Breast epithelium (tissue), 4 donors: ENCODE measurements around the gene WFIKKN1. TPM values are rescaled to one million over a fixed set of nuclear protein-coding genes. Genes with fewer than 3 reads are reported as not detected.
A peak's percentile ranks its signal among the peaks of the same experiment; 100 is the strongest.

Experiments used
- DNase-seq, 2 donors: peaks; one replicate each; pipeline ENCODE4 v3.0.0-alpha.2; 2019; ENCODE audit warnings: low spot score in 2 of 2
- H3K27ac ChIP-seq, 2 donors: fragments of 200-600 bp; sonication (generic) in 1 of 2; one replicate each; pipeline ENCODE4 v1.5.1; 2016 to 2019; ENCODE audit warnings: mild to moderate bottlenecking in 1 of 2
- H3K27me3 ChIP-seq, 2 donors: fragments of 200-600 bp; sonication (generic) in 1 of 2; one replicate each; pipeline versions ENCODE4 v1.5.1 to v1.6.0; 2017 to 2019; ENCODE audit warnings: control low read depth in 1 of 2, mild to moderate bottlenecking in 1 of 2
- H3K36me3 ChIP-seq: fragments of 200-600 bp; one replicate; pipeline ENCODE4 v1.5.1; 2019
- H3K4me1 ChIP-seq, 2 donors: fragments of 200-600 bp; sonication (generic); one replicate each; pipeline ENCODE4 v1.5.1; 2016 to 2019; ENCODE audit warnings: control low read depth in 1 of 2
- H3K4me3 ChIP-seq, 3 donors: fragments of 200-600 bp; sonication (generic); 1 replicate in 2 of 3; 2 replicates in 1 of 3; pipeline ENCODE4 v1.5.1; 2016 to 2019; ENCODE audit warnings: mild to moderate bottlenecking in 3 of 3, moderate library complexity in 2 of 3
- H3K9me3 ChIP-seq, 2 donors: fragments of 200-600 bp; sonication (generic) in 1 of 2; one replicate each; pipeline ENCODE4 v1.5.1; 2016 to 2019; ENCODE audit warnings: control low read depth in 1 of 2
- CTCF ChIP-seq, 3 donors: fragments of 450-650 bp; IDR thresholded peaks; one replicate each; pipeline ENCODE4 v1.5.1; 2016 to 2017; ENCODE audit warnings: antibody characterized with exemption in 3 of 3, mild to moderate bottlenecking in 3 of 3, moderate library complexity in 3 of 3
- POLR2A ChIP-seq: fragments of 450-650 bp; IDR thresholded peaks from one replicate; pipeline ENCODE4 v1.6.1; 2016; ENCODE audit warnings: antibody characterized with exemption, mild to moderate bottlenecking, moderate library complexity
- POLR2AphosphoS5 ChIP-seq, 3 donors: sonication (generic); formaldehyde crosslinking; IDR thresholded peaks; one replicate each; pipeline ENCODE4 v1.6.1; 2017; ENCODE audit warnings: antibody characterized with exemption in 3 of 3
- intact Hi-C: fragments of 100-400 bp; cut with DNase I; formaldehyde crosslinking; loops from one replicate; pipeline ENCODE4 v1.15.1; 2023; ENCODE audit warnings: low total_unique reads
- total RNA-seq, 3 donors: library from RNA; depleted of rRNA; stranded (reverse); fragments of >200 nt; gene quantifications; one replicate each; pipeline ENCODE4 v1.1.0, GENCODE V29; 2016

Gene WFIKKN1
- total RNA-seq, 3 donors from 2014 or later, result 0.66 to 0.73 TPM; not detected in 1

DNA sequence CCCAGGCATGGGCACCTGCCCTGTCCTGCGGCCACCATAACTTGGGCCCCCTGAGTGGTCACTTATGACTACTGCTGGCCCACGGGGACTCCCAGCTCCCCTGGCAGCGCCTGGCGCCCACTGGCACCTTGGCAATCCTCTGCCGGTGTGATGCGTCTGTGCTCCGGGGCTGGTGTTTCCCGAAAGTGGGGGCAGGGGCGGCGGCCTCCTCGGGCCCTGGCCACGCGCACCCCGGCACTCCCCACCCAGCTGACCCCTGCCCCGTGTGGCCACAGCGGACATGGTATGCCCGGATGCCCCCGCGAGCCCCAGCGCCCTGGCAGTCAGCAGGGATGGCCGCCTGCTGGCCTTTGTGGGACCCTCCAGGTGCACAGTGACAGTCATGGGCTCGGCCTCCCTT, 26.7 kb downstream of the WFIKKN1 start:
- intact Hi-C loops, result no loop called here
- Histone ChIP-seq H3K27me3 (no peaks in the 10 kb centered on the region), H3K4me3 (no peak overlapping the region), H3K9me3 (no peaks in the 10 kb centered on the region), H3K4me1 (peaks cover 0 to 6% of the 10 kb centered on the region in 2 donors), H3K27ac (no peak overlapping the region), H3K36me3 (no peaks in the 10 kb centered on the region)
- TF ChIP-seq CTCF (IDR thresholded peaks at IDR 0.05) (no peak), POLR2A (no peak), POLR2AphosphoS5 (IDR thresholded peaks at IDR 0.05) (no peak)
- DNase-seq, result no peak

DNA sequence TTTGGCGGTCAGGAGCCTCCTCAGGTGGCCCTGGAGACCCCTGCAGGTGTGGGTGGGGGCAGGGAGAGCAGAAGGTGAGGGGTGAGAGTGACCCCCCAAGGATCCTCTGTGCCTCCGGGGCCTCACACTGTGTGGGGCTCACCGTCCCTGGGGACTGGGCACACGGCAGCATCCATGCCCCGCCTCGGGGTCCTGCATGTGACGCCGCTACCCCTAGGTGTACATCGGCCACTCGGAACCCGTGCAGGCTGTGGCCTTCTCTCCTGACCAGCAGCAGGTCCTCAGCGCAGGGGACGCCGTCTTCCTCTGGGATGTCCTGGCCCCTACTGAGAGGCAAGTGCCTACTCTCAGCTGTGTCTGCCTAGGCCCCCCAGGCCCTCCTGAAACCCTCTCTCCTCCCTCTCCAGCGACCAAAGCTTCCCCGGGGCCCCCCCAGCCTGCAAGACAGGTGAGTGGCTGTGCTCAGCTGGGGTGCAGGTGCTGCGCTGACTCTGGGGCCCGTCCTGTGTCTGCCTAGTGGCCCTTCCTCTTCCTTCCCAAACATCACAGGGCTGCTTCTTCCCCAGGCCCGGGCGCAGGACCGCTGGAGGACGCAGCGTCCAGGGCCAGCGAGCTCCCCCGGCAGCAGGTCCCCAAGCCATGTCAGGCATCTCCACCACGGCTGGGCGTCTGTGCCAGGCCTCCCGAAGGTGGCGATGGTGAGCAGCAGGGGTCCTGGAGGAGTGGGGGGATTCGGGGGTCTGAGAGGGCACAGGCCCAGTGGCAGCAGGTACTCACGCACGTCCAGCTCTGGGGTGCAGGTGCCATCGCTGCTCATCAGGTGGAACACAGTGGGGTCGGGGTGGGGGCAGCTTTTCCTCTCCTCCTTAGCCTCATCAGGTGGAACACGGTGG, 28.1 kb downstream of the WFIKKN1 start:
- intact Hi-C loops, result no loop called here
- Histone ChIP-seq H3K4me1 (peaks cover 0 to 6% of the 10 kb centered on the region in 2 donors), H3K27me3 (no peaks in the 10 kb centered on the region), H3K4me3 (no peak overlapping the region), H3K27ac (no peak overlapping the region), H3K9me3 (no peaks in the 10 kb centered on the region), H3K36me3 (no peaks in the 10 kb centered on the region)
- DNase-seq, result no peak
- TF ChIP-seq POLR2AphosphoS5 (IDR thresholded peaks at IDR 0.05) (no peak), POLR2A (no peak), CTCF (IDR thresholded peaks at IDR 0.05) (no peak)

DNA sequence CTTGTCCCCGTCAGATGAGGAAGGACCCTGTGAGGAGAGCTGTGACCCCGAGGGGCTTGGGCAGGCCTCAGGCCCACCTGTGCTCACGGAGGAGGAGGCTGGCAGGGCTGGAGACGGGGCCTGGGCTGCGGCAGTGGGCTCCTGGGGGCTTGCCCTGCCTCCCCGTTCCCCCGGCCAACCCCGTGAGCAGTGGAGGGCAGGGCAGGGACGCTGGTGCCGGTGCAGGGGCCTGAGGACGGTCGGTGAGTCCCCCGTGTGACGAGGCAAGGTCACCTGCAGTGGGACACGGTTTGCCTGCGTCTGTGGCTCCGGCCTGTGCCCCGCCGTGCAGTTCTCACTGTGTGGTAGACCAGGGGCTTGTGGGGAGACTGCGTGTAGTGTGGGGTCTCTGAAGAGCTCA, 28.8 kb downstream of the WFIKKN1 start:
- no peaks in the 10 kb centered on the region for H3K9me3 ChIP-seq
- no peak for DNase-seq
- no peaks in the 10 kb centered on the region for H3K36me3 ChIP-seq
- H3K4me3 ChIP-seq, result no peak overlapping the region
- no peaks in the 10 kb centered on the region for H3K27me3 ChIP-seq
- no peak for TF ChIP-seq POLR2A
- TF ChIP-seq CTCF (IDR thresholded peaks at IDR 0.05), result no peak
- no peak for TF ChIP-seq POLR2AphosphoS5 (IDR thresholded peaks at IDR 0.05)
- H3K4me1 ChIP-seq, result peaks cover 0 to 6% of the 10 kb centered on the region in 2 donors
- intact Hi-C loops, result no loop called here
- H3K27ac ChIP-seq, result no peak overlapping the region

- Histone ChIP-seq H3K4me1 (peaks cover 0 to 6% of the 10 kb centered on the region in 2 donors), H3K27ac (peak overlapping the region; percentile 60 to 84), H3K36me3 (no peaks in the 10 kb centered on the region), H3K27me3 (no peaks in the 10 kb centered on the region), H3K4me3 (peak overlapping the region in 1 of 3 donors; percentile 58), H3K9me3 (no peaks in the 10 kb centered on the region)
- no peak for DNase-seq
- intact Hi-C loops, result no loop called here
- TF ChIP-seq CTCF (IDR thresholded peaks at IDR 0.05), result no peak
- no peak for TF ChIP-seq POLR2AphosphoS5 (IDR thresholded peaks at IDR 0.05)
- no peak for TF ChIP-seq POLR2A
These were observed 29.3 kb downstream of the WFIKKN1 start for GRCh38 chr16:660132-660458.

GRCh38 chr16:660459-661183, 29.8 kb downstream of the WFIKKN1 start:
- Histone ChIP-seq H3K9me3 (no peaks in the 10 kb centered on the region), H3K4me1 (peaks cover 0 to 6% of the 10 kb centered on the region in 2 donors), H3K4me3 (peak overlapping the region in 2 of 3 donors; percentile 32 to 58), H3K27ac (peak overlapping the region; percentile 60 to 84), H3K27me3 (no peaks in the 10 kb centered on the region), H3K36me3 (no peaks in the 10 kb centered on the region)
- intact Hi-C loops, result no loop called here
- TF ChIP-seq POLR2A, result no peak
- peak in 1 of 3 donors; percentile 15 for TF ChIP-seq POLR2AphosphoS5 (IDR thresholded peaks at IDR 0.05)
- TF ChIP-seq CTCF (IDR thresholded peaks at IDR 0.05), result peak in 2 of 3 donors; percentile 55 to 66
- peak; percentile 78 to 83 for DNase-seq
